ENCODE results near the gene MAGI2. TPM values are rescaled to one million over a fixed set of nuclear protein-coding genes. Genes with fewer than 3 reads are reported as not detected.

The MAGI2 gene
- total and polyA plus RNA-seq, 2 donors (not counting 3 experiments of a cell fraction or from before 2014, with no cell fraction given) = 0.28 to 6.0 TPM

GRCh38 chr7:78683566-78683965, 769.9 kb downstream of the MAGI2 start:
- Histone ChIP-seq H3K27ac (ENCODE audit: insufficient read depth, low read depth, low read length) (no peak overlapping the region), H3K4me2 (ENCODE audit: insufficient read depth, low read length) (no peak overlapping the region), H3K27me3 (ENCODE audit: control insufficient read depth in 2 of 2, insufficient read depth in 2 of 2, low read length in 2 of 2) (no peaks in the 10 kb centered on the region), H3K9me1 (replicated peaks; ENCODE audit: control insufficient read depth, extremely low read depth, insufficient read depth, low read length) (no peaks in the 10 kb centered on the region), H3K4me1 (ENCODE audit: control insufficient read depth, extremely low read depth, insufficient read depth, low read length) (no peaks in the 10 kb centered on the region), H3K36me3 (ENCODE audit: control insufficient read depth in 2 of 2, extremely low read depth in 1 of 2, insufficient read depth in 2 of 2, low read length in 2 of 2) (no peaks in the 10 kb centered on the region), H3K4me3 (replicated peaks in 1 of 3; ENCODE audit: insufficient read depth in 1 of 3, low read depth in 1 of 3, low read length in 3 of 3) (no peak overlapping the region), H3K9me3 (replicated peaks; ENCODE audit: control insufficient read depth, insufficient read depth, low read length) (no peaks in the 10 kb centered on the region), H4K20me1 (replicated peaks; ENCODE audit: control insufficient read depth, extremely low read depth, insufficient read depth, low read length) (no peaks in the 10 kb centered on the region), H2AFZ (ENCODE audit: low read depth, low read length) (no peak overlapping the region), H3K9ac (replicated peaks; ENCODE audit: extremely low read depth, insufficient read depth, low read length) (no peak overlapping the region), H3K79me2 (ENCODE audit: control insufficient read depth, insufficient read depth, low read length) (no peaks in the 10 kb centered on the region)
- POLR2A ChIA-PET = no interaction called here
- FAIRE-seq (no peak), DNase-seq (ENCODE audit: low read depth, low spot score) (no peak)
- no TSS peak for BruUV-seq (replicated peaks)
- CTCF ChIA-PET = no interaction called here
- TF ChIP-seq POLR2A (IDR thresholded peaks at IDR 0.05; ENCODE audit: low read depth, low read length) = no peak
- TF ChIP-seq EZH2 (IDR thresholded peaks at IDR 0.05; ENCODE audit: borderline replicate concordance, low read depth, low read length, severe bottlenecking) = no peak
- TF ChIP-seq GATA2 (IDR thresholded peaks at IDR 0.05; ENCODE audit: insufficient read depth, insufficient read length, low read depth, low read length) = no peak
- TF ChIP-seq, protein P1, sequence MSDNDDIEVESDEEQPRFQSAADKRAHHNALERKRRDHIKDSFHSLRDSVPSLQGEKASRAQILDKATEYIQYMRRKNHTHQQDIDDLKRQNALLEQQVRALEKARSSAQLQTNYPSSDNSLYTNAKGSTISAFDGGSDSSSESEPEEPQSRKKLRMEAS (IDR thresholded peaks at IDR 0.05; ENCODE audit: insufficient read depth, insufficient read length) = no peak
- no peak for TF ChIP-seq MYC (IDR thresholded peaks at IDR 0.05; ENCODE audit: low read depth, low read length)
- TF ChIP-seq, protein P2, sequence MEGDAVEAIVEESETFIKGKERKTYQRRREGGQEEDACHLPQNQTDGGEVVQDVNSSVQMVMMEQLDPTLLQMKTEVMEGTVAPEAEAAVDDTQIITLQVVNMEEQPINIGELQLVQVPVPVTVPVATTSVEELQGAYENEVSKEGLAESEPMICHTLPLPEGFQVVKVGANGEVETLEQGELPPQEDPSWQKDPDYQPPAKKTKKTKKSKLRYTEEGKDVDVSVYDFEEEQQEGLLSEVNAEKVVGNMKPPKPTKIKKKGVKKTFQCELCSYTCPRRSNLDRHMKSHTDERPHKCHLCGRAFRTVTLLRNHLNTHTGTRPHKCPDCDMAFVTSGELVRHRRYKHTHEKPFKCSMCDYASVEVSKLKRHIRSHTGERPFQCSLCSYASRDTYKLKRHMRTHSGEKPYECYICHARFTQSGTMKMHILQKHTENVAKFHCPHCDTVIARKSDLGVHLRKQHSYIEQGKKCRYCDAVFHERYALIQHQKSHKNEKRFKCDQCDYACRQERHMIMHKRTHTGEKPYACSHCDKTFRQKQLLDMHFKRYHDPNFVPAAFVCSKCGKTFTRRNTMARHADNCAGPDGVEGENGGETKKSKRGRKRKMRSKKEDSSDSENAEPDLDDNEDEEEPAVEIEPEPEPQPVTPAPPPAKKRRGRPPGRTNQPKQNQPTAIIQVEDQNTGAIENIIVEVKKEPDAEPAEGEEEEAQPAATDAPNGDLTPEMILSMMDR (IDR thresholded peaks at IDR 0.05; ENCODE audit: extremely low read depth in 1 of 2, insufficient read depth in 1 of 2, low read depth in 1 of 2, low read length in 2 of 2) = no peak
- TF ChIP-seq FOS (IDR thresholded peaks at IDR 0.05; ENCODE audit: borderline replicate concordance, insufficient read depth, low read length) = no peak
- TF ChIP-seq POLR2AphosphoS5 (IDR thresholded peaks at IDR 0.05; ENCODE audit: insufficient read depth, low read depth, low read length) = no peak
- TF ChIP-seq JUN (IDR thresholded peaks at IDR 0.05; ENCODE audit: borderline replicate concordance, insufficient read depth, insufficient read length, low read depth) = no peak
- dilution Hi-C loops (cut with MboI; ENCODE audit: extremely low pct_ligation_motif_present, low sequenced_read_pairs) (no loop called here), intact Hi-C loops (cut with micrococcal nuclease) (no loop called here)
